Stimulated activated CD4-positive, alpha-beta T cell treated with anti-CD3 and anti-CD28 coated beads, Interleukin-1b, Interleukin-23, amount 100 ng/mL, for 4 hours (primary cell): ENCODE measurements around the gene P2RX7.

ENCODE experiments used
- DNase-seq, 2 donors: peaks; one replicate each; pipeline ENCODE4 v3.0.0-alpha.2; 2020; ENCODE audit warnings: low read depth in 2 of 2

Gene P2RX7

DNA sequence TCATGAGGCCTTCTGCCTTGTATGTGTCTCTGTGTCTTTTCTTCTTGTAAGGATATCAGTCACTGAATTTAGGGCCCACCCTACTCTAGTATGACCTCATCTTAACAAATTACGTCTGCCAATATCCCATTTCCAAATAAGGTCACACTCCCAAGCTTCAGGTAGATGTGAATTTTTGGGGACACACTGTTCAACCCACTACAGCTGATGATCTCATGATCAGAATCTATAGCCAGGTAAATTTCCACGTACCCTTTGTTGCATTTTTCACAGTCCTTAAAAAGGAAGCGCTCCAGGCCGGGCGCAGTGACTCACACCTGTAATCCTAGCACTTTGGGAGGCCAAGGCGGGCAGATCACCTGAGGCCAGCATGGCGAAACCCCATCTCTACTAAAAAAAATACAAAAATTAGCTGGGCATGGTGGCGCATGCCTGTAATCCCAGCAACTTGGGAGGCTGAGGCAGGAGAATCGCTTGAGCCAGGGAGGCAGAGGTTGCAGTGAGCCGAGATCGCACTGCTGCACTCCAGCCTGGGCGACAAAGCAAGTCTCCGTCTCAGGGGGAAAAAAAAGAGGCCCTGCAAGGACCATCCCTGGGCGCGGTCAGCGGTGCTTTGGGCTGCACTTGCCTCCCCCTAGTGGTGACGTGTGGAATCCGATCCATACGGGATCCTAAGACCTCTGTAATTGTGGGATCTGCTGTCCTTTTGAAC, 97.3 kb downstream of the P2RX7 start:
- DNase-seq = peak; percentile 42 to 49

DNA sequence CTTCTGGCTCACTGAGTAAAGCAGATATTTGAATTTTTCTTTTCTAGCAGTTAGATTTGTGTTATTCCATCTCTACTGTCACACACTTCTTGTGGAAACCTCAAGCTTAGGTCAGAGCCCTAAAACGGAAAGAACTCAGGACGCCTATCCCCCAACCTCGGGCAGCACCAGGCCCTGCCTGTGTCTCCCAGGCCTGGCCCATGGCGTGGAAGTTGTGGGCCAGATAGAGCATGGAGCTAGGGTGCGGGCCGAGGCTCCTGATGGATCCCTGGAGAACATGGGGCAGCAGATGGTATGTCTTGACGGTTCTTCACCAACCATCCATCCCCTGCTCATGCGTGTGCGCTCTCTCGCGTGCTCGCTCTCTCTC, 97.8 kb downstream of the P2RX7 start:
- no peak for DNase-seq

DNA sequence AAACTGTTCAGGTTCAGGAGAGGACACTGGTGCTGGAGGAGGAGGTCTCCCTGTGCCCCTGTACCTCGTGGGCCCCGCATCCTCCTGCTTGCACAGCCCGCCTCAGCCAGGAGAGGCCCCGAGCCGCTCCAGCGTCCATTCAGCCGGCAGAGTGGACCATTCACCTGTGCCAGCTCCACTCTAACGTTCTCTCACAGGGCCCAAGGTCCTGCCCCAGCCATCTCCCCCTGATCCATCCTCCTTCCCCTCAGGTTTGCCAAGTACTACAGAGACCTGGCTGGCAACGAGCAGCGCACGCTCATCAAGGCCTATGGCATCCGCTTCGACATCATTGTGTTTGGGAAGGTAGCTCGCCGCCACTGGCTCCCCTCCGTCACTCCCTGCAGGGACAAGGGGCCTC, 99.5 kb downstream of the P2RX7 start:
- DNase-seq = no peak

GRCh38 chr12:121232977-121233627, 100.4 kb downstream of the P2RX7 start:
- no peak for DNase-seq

DNA sequence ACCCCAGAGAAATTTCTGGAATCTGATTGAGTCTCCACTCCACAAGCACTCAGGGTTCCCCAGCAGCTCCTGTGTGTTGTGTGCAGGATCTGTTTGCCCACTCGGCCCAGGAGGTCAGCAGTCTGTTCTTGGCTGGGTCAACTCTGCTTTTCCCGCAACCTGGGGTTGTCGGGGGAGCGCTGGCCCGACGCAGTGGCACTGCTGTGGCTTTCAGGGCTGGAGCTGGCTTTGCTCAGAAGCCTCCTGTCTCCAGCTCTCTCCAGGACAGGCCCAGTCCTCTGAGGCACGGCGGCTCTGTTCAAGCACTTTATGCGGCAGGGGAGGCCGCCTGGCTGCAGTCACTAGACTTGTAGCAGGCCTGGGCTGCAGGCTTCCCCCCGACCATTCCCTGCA, 100.9 kb downstream of the P2RX7 start:
- no peak for DNase-seq

GRCh38 chr12:121236776-121237175, 104.1 kb downstream of the P2RX7 start:
- DNase-seq = no peak

DNA sequence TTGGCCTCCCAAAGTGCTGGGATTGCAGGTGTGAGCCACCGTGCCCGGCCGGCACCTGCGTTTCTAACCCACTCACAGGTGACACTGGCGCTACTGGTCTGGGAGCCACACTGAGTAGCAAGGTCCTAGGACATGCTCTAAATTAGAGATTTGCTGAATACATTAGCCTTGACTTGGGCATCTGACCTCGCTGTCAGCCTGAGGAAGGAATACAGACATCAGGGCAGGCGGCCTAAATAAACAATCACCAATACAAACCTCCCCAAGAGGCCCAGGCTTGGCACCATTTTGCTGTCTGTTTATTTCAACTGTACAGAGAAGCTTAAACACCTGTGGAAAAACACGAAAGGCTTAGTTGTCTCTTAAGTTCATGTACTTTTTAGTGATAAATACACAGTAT, 104.7 kb downstream of the P2RX7 start:
- DNase-seq = no peak
